HG03025 (cell line): Measurements from ENCODE around the gene PDE10A.

Experiments used
- ATAC-seq: cut with Tn5 transposase; IDR thresholded peaks from one replicate; pipeline ENCODE4 v1.9.1; 2021; ENCODE audit warnings: mild to moderate bottlenecking, moderate library complexity; ENCODE audit not compliant: unreplicated experiment, low FRiP score

PDE10A gene

DNA sequence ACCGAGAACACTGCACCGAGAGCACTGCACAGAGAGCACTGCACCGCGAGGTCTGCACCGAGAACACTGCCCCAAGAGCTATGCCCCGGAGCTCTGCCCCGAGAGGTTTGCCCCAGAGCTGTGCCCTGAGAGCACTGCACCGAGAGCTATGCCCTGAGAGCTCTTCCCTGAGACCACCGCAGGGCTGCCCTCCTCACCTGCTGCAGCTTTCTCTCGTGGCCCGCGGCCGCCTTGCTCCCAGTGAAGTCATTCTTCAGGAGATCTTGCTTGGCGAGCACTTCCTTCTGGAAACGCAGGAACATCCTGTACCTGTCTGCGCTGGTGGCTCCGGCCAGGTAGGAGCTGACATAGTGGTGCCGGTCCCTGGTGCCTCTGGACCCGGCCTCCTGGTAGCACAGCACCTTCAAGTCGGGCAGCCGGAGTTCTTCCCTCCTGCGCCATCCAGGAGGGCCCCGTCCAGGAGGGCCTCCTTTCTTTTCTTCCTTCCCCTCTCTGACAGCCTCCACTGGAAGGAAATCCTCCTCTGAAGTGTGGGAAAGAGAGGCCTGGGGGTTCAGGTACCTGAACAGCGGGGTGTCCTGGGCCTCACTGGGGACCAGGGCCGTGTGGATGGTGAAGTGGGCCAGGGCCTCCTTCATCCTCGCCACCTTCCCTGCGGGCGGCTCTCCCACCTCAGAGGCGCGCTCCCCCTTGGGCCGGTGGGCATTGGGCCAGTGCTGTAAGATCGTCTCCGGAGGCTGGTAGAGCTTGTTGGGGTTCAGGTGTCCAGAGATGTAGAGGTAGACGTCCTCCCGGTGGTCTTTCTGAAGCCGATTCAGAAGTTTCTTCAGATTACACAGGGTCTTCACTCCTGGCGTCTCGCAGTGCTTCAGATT is 361.4 kb downstream of the PDE10A start:
- ATAC-seq: no peak

GRCh38 chr6:165300422-165300936 is 362.6 kb downstream of the PDE10A start:
- ATAC-seq: no peak

DNA sequence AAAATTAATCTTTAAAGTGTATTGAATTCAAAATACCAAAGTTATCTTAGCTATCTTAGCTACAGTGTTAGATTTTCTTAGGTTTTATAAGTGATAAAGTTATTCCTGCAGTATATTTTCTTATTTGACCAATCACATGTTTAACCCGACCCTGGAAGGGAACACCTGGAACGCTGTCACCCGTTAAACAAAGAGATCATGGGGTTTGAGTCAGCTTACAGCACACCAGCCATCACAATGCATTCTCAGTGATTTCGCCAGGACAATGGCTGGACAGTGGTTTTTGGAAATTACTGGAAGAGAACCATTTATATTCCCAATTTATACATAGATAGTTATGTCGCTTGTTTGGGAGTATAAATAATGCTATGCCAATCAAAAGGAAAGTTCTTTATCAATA is 364.2 kb downstream of the PDE10A start:
- ATAC-seq: no peak

- ATAC-seq: no peak
Measured at GRCh38 chr6:165298402-165298801, 364.6 kb downstream of the PDE10A start.

GRCh38 chr6:165292657-165293056 is 370.4 kb downstream of the PDE10A start:
- no peak for ATAC-seq
